Measurements from ENCODE around the gene SAV1. TPM values are rescaled to one million over a fixed set of nuclear protein-coding genes. Genes with fewer than 3 reads are reported as not detected.

The SAV1 gene
- total RNA-seq, 1 experiment from 2014 or later: 35.2 TPM

GRCh38 chr14:50675597-50675996, 7.5 kb upstream of the SAV1 start:
- Histone ChIP-seq H3K4me3 (ENCODE audit: low read depth, low read length, poor library complexity, severe bottlenecking) (no peak overlapping the region), H3K27me3 (replicated peaks; ENCODE audit: insufficient read depth, low read depth, low read length, poor library complexity) (no peaks in the 10 kb centered on the region), H3K36me3 (ENCODE audit: insufficient read depth, low read length, poor library complexity, severe bottlenecking) (no peaks in the 10 kb centered on the region), H3K27ac (ENCODE audit: low read depth, low read length, poor library complexity, severe bottlenecking) (no peak overlapping the region), H3K9me3 (ENCODE audit: low read depth, low read length, poor library complexity, severe bottlenecking) (no peaks in the 10 kb centered on the region), H3K4me1 (ENCODE audit: insufficient read depth, low read length, poor library complexity, severe bottlenecking) (no peaks in the 10 kb centered on the region)
- no peak for DNase-seq (ENCODE audit: low spot score)
- CTCF ChIA-PET: no interaction called here
- TF ChIP-seq CTCF (conservative IDR thresholded peaks at IDR 0.05; ENCODE audit: low read depth, low read length): no peak
- TF ChIP-seq EZH2 (IDR thresholded peaks at IDR 0.05; ENCODE audit: borderline replicate concordance, low read depth, low read length, poor library complexity, severe bottlenecking): no peak
- POLR2A ChIA-PET (ENCODE audit: low non-redundant PET): no interaction called here
- intact Hi-C loops (cut with micrococcal nuclease; ENCODE audit: unreplicated experiment): no loop called here
- BruUV-seq (replicated peaks): no TSS peak

GRCh38 chr14:50670866-50671256, 2.8 kb upstream of the SAV1 start:
- no peak for DNase-seq (ENCODE audit: low spot score)
- Histone ChIP-seq H3K36me3 (ENCODE audit: insufficient read depth, low read length, poor library complexity, severe bottlenecking) (no peaks in the 10 kb centered on the region), H3K27ac (ENCODE audit: low read depth, low read length, poor library complexity, severe bottlenecking) (no peak overlapping the region), H3K9me3 (ENCODE audit: low read depth, low read length, poor library complexity, severe bottlenecking) (no peaks in the 10 kb centered on the region), H3K27me3 (replicated peaks; ENCODE audit: insufficient read depth, low read depth, low read length, poor library complexity) (no peaks in the 10 kb centered on the region), H3K4me3 (ENCODE audit: low read depth, low read length, poor library complexity, severe bottlenecking) (no peak overlapping the region), H3K4me1 (ENCODE audit: insufficient read depth, low read length, poor library complexity, severe bottlenecking) (peaks cover 17% of the 10 kb centered on the region)
- no TSS peak for BruUV-seq (replicated peaks)
- ChIA-PET POLR2A (ENCODE audit: low non-redundant PET) (no interaction called here), CTCF (no interaction called here)
- intact Hi-C loops (cut with micrococcal nuclease; ENCODE audit: unreplicated experiment): no loop called here
- TF ChIP-seq EZH2 (IDR thresholded peaks at IDR 0.05; ENCODE audit: borderline replicate concordance, low read depth, low read length, poor library complexity, severe bottlenecking): no peak
- no peak for TF ChIP-seq CTCF (conservative IDR thresholded peaks at IDR 0.05; ENCODE audit: low read depth, low read length)

GRCh38 chr14:50670196-50670865, 2.2 kb upstream of the SAV1 start:
- no peak overlapping the region for H3K4me3 ChIP-seq (ENCODE audit: low read depth, low read length, poor library complexity, severe bottlenecking)
- no TSS peak for BruUV-seq (replicated peaks)
- H3K9me3 ChIP-seq (ENCODE audit: low read depth, low read length, poor library complexity, severe bottlenecking): no peaks in the 10 kb centered on the region
- ChIA-PET CTCF (no interaction called here), POLR2A (ENCODE audit: low non-redundant PET) (no interaction called here)
- no peaks in the 10 kb centered on the region for H3K27me3 ChIP-seq (replicated peaks; ENCODE audit: insufficient read depth, low read depth, low read length, poor library complexity)
- intact Hi-C loops (cut with micrococcal nuclease; ENCODE audit: unreplicated experiment): no loop called here
- no peak for DNase-seq (ENCODE audit: low spot score)
- H3K36me3 ChIP-seq (ENCODE audit: insufficient read depth, low read length, poor library complexity, severe bottlenecking): no peaks in the 10 kb centered on the region
- no peak overlapping the region for H3K27ac ChIP-seq (ENCODE audit: low read depth, low read length, poor library complexity, severe bottlenecking)
- TF ChIP-seq EZH2 (IDR thresholded peaks at IDR 0.05; ENCODE audit: borderline replicate concordance, low read depth, low read length, poor library complexity, severe bottlenecking) (no peak), CTCF (conservative IDR thresholded peaks at IDR 0.05; ENCODE audit: low read depth, low read length) (no peak)
- peaks cover 20% of the 10 kb centered on the region for H3K4me1 ChIP-seq (ENCODE audit: insufficient read depth, low read length, poor library complexity, severe bottlenecking)
